ENCODE results near the gene NGFR.

NGFR gene

GRCh38 chr17:49518346-49519078, 23.4 kb downstream of the NGFR start:
- DNase-seq = no peak

GRCh38 chr17:49519781-49520180, 24.7 kb downstream of the NGFR start:
- no peak for DNase-seq

GRCh38 chr17:49520386-49521087, 25.4 kb downstream of the NGFR start:
- DNase-seq = no peak

- no peak for DNase-seq
Measured at GRCh38 chr17:49521088-49521450, 26.0 kb downstream of the NGFR start.

GRCh38 chr17:49521471-49522356, 26.6 kb downstream of the NGFR start:
- DNase-seq = no peak

GRCh38 chr17:49522357-49522890, 27.3 kb downstream of the NGFR start:
- DNase-seq = no peak

GRCh38 chr17:49523196-49523595, 28.1 kb downstream of the NGFR start:
- DNase-seq = no peak

GRCh38 chr17:49523706-49524472, 28.8 kb downstream of the NGFR start:
- no peak for DNase-seq

GRCh38 chr17:49524473-49525359, 29.6 kb downstream of the NGFR start:
- no peak for DNase-seq

- DNase-seq = no peak
Measured at GRCh38 chr17:49525831-49526741, 31.0 kb downstream of the NGFR start.

- DNase-seq = no peak
Measured at GRCh38 chr17:49527927-49528651, 33.0 kb downstream of the NGFR start.

GRCh38 chr17:49528966-49529365, 33.9 kb downstream of the NGFR start:
- DNase-seq = no peak

- DNase-seq = no peak
Measured at GRCh38 chr17:49530118-49530517, 35.0 kb downstream of the NGFR start.

- DNase-seq = no peak
Measured at GRCh38 chr17:49543860-49544259, 48.8 kb downstream of the NGFR start.

- DNase-seq = peak in 1 of 3 experiments; percentile 5
Measured at GRCh38 chr17:49545007-49545660, 50.0 kb downstream of the NGFR start.

- no peak for DNase-seq
Measured at GRCh38 chr17:49545806-49546545, 50.9 kb downstream of the NGFR start.

GRCh38 chr17:49546546-49547535, 51.7 kb downstream of the NGFR start:
- DNase-seq = no peak
